GM12878 (cell line): Measurements from ENCODE around the gene SRCAP. TPM values are rescaled to one million over a fixed set of nuclear protein-coding genes. Genes with fewer than 3 reads are reported as not detected.

Experiments used
- ATAC-seq: fragments of 200-7000 bp; cut with Tn5 transposase; 3 replicates; pipeline ENCODE4 v1.9.1; 2020; ENCODE audit warnings: mild to moderate bottlenecking, moderate library complexity
- BruUV-seq: library from RNA; stranded (reverse); fragments of 400-500 nt; replicated peaks from 2 replicates; lab custom pipeline; 2021; lab: Mats Ljungman, UMichigan
- CTCF ChIA-PET: fragments of 300-600 bp; sonication (Branson Sonifier 250); formaldehyde crosslinking; extraction: SDS; loops from one replicate; lab custom pipeline; 2021; ENCODE audit warnings: inconsistent platforms; lab: Yijun Ruan, JAX
- POLR2A ChIA-PET: fragments of 350-600 bp; formaldehyde crosslinking; extraction: SDS; loops from one replicate; lab custom pipeline; 2021; ENCODE audit warnings: inconsistent platforms; lab: Charles Lee
- RAD21 ChIA-PET: fragments of 300-600 bp; sonication (Branson Sonifier 250); formaldehyde crosslinking; loops from one replicate; lab custom pipeline; 2023; ENCODE audit warnings: antibody characterized with exemption; ENCODE audit not compliant: unreplicated experiment; lab: Charles Lee
- SMC1A ChIA-PET: fragments of 300-600 bp; sonication (Branson Sonifier 250); formaldehyde crosslinking; loops from one replicate; lab custom pipeline; 2023; ENCODE audit not compliant: unreplicated experiment, uncharacterized antibody; lab: Charles Lee
- DNase-seq: peaks from one replicate; pipeline ENCODE4 v3.0.0-alpha.2; 2011; ENCODE audit warnings: low read depth, low spot score
- FAIRE-seq: peaks from 3 replicates; lab custom pipeline; 2011; peaks lifted over from hg19 to GRCh38; lab: Jason Lieb, UNC
- H2AFZ ChIP-seq: 2 replicates; pipeline ENCODE4 v1.6.0; 2011; ENCODE audit warnings: low read depth, low read length, control low read depth; ENCODE audit not compliant: control insufficient read depth
- H3K27ac ChIP-seq: 2 replicates; pipeline ENCODE4 v1.5.1; 2011; ENCODE audit warnings: control low read depth; ENCODE audit not compliant: control insufficient read depth, insufficient read depth
- H3K27me3 ChIP-seq, 2 experiments: replicated peaks in 1 of 2; 2 replicates each; pipeline versions ENCODE4 v1.6.0 to v1.6.1; 2011; ENCODE audit warnings: low read length in 1 of 2; ENCODE audit not compliant: control insufficient read depth in 2 of 2, insufficient read depth in 2 of 2
- H3K36me3 ChIP-seq, 2 experiments: 2 replicates each; pipeline ENCODE4 v1.5.1; 2011; ENCODE audit warnings: low read length in 1 of 2; ENCODE audit not compliant: control insufficient read depth in 2 of 2, insufficient read depth in 2 of 2
- H3K4me1 ChIP-seq: 2 replicates; pipeline ENCODE4 v1.6.1; 2011; ENCODE audit warnings: mild to moderate bottlenecking, low read length, moderate library complexity, mixed read lengths; ENCODE audit not compliant: control insufficient read depth, insufficient read depth
- H3K4me2 ChIP-seq: 2 replicates; pipeline ENCODE4 v1.6.0; 2011; ENCODE audit warnings: control low read depth; ENCODE audit not compliant: control insufficient read depth, insufficient read depth
- H3K4me3 ChIP-seq: fragments of 200-600 bp; sonication (generic); 2 replicates; pipeline ENCODE4 v1.5.1; 2016
- H3K79me2 ChIP-seq: 2 replicates; pipeline ENCODE4 v1.6.0; 2011; ENCODE audit warnings: low read length; ENCODE audit not compliant: control insufficient read depth, insufficient read depth
- H3K9ac ChIP-seq: 2 replicates; pipeline ENCODE4 v1.8.0; 2011; ENCODE audit warnings: low read length, control low read depth, mixed read lengths; ENCODE audit not compliant: control insufficient read depth, insufficient read depth
- H3K9me3 ChIP-seq: replicated peaks from 3 replicates; pipeline ENCODE4 v1.5.1; 2011; ENCODE audit warnings: mild to moderate bottlenecking, low read length; ENCODE audit not compliant: control insufficient read depth, insufficient read depth
- H4K20me1 ChIP-seq: 2 replicates; pipeline ENCODE4 v1.6.0; 2011; ENCODE audit not compliant: control insufficient read depth, insufficient read depth
- BHLHE40 ChIP-seq, 2 experiments: fragments of 450-650 bp in 1 of 2; IDR thresholded peaks; 2 replicates each; pipeline ENCODE4 v1.6.1; 2011 to 2017; ENCODE audit warnings: low read depth in 2 of 2, borderline replicate concordance in 1 of 2, improper control_type of control experiment in 1 of 2, low read length in 1 of 2, mild to moderate bottlenecking in 1 of 2
- BRCA1 ChIP-seq: IDR thresholded peaks from 2 replicates; pipeline ENCODE4 v1.6.1; 2011; ENCODE audit warnings: low read depth, low read length, improper control_type of control experiment
- NFXL1 ChIP-seq: fragments of 450-650 bp; IDR thresholded peaks from 2 replicates; pipeline ENCODE4 v1.6.1; 2017; ENCODE audit warnings: antibody characterized with exemption, mild to moderate bottlenecking, borderline replicate concordance
- NR2F1 ChIP-seq: fragments of 450-650 bp; conservative IDR thresholded peaks from 2 replicates; pipeline ENCODE4 v1.6.1; 2017; ENCODE audit warnings: mild to moderate bottlenecking
- POLR2AphosphoS2 ChIP-seq: IDR thresholded peaks from 2 replicates; pipeline ENCODE4 v1.6.1; 2011; ENCODE audit warnings: low read depth, mild to moderate bottlenecking, low read length, improper control_type of control experiment, moderate library complexity
- RELA ChIP-seq: fragments of 450-650 bp; IDR thresholded peaks from 2 replicates; pipeline ENCODE4 v1.8.0; 2014; ENCODE audit warnings: borderline replicate concordance; ENCODE audit not compliant: partially characterized antibody
- SMARCA5 ChIP-seq: fragments of 450-650 bp; IDR thresholded peaks from 2 replicates; pipeline ENCODE4 v1.6.1; 2017; ENCODE audit warnings: mild to moderate bottlenecking
- ZNF24 ChIP-seq: fragments of 450-650 bp; IDR thresholded peaks from 2 replicates; pipeline ENCODE4 v1.6.1; 2017; ENCODE audit warnings: antibody characterized with exemption, mild to moderate bottlenecking
- ZNF592 ChIP-seq: fragments of 450-650 bp; IDR thresholded peaks from 2 replicates; pipeline ENCODE4 v1.6.1; 2017; ENCODE audit warnings: mild to moderate bottlenecking, moderate library complexity
- ZNF687 ChIP-seq: fragments of 450-650 bp; IDR thresholded peaks from 2 replicates; pipeline ENCODE4 v1.6.1; 2017; ENCODE audit warnings: mild to moderate bottlenecking, moderate library complexity
- WGBS: methylation state at CpG from one replicate; pipeline ENCODE4 v1.1.6; 2016; ENCODE audit warnings: low lambda C conversion rate; ENCODE audit not compliant: insufficient replicate concordance, insufficient coverage; ENCODE audit errors: missing lambda C conversion rate; 5-methylcytosine and 5-hydroxymethylcytosine counted together
- in situ Hi-C: fragments of 300-500 bp; cut with MboI; formaldehyde crosslinking; loops from 9 replicates; pipeline ENCODE4 v1.14.3; 2018; ENCODE audit warnings: mixed read lengths
- intact Hi-C: fragments of 100-400 bp; cut with micrococcal nuclease; formaldehyde crosslinking; loops from one replicate; pipeline ENCODE4 v1.14.2; 2022; ENCODE audit not compliant: unreplicated experiment
- polyA plus RNA-seq, 11 experiments: library from polyadenylated mRNA; depleted of rRNA in 4 of 11; unstranded in 6 of 11; stranded (reverse) in 5 of 11; fragments of >200 nt; fragmentation: Nextera tagmentation in 4 of 11; fragmentation: Illumina TruSeq in 1 of 11; extraction: Ambion mirVana in 4 of 11; extraction: Trizol in 1 of 11; gene quantifications; 1 replicate in 1 of 11; 2 replicates in 10 of 11; pipeline versions ENCODE4 v1.2.1 to v1.2.3, GENCODE V29; 2011 to 2016; ENCODE audit warnings: inconsistent platforms in 2 of 11, missing spikeins in 2 of 11, low read depth in 1 of 11
- total RNA-seq, 4 experiments: library from RNA; depleted of rRNA in 3 of 4; stranded (reverse); fragments of >200 nt in 3 of 4; fragmentation: Illumina TruSeq in 1 of 4; extraction: Trizol in 1 of 4; gene quantifications; 2 replicates each; pipeline versions ENCODE4 v1.2.1 to v1.2.3, GENCODE V29; 2013 to 2021

Gene SRCAP
- total and polyA plus RNA-seq, 10 of the 15 experiments (the other 5 are each of a cell fraction or from before 2014, with no cell fraction given): 0.24 to 58.4 (median 11.6) TPM

- Histone ChIP-seq H3K36me3 (peaks cover 20 to 36% of the 10 kb centered on the region in 2 experiments), H3K27ac (peak overlapping the region; percentile 98), H3K4me1 (peaks cover 22% of the 10 kb centered on the region), H3K9ac (peak overlapping the region; percentile 90), H3K9me3 (no peaks in the 10 kb centered on the region; the same call in 2 of the 3 replicates), H3K79me2 (peaks cover 47% of the 10 kb centered on the region), H3K27me3 (no peaks in the 10 kb centered on the region), H2AFZ (peak overlapping the region; percentile 63), H3K4me3 (peak overlapping the region; percentile 89), H4K20me1 (0 out of 2 replicates have a peak, but pooled peaks cover 4% of the 10 kb centered on the region), H3K4me2 (peak overlapping the region; percentile 51; the same call in 1 of the 2 replicates)
- ATAC-seq: peak; percentile 28
- intact Hi-C loops (loop anchor here (1.0 to 10.0 kb wide), 6 partner anchors 9 to 266 kb away; partner anchors contain the start of genes BCL7C, CFAP119, CTF1 and FBXL19), in situ Hi-C loops (loop anchor here (25.0 kb wide), 1 partner anchor 1228 kb away; no protein-coding TSS in a partner anchor)
- RAD21 ChIA-PET: interaction anchor here (0.8 to 4.4 kb wide), 14 partner anchors 8 to 249 kb away, joined by 3 to 64 read pairs (median 4); partner anchors contain the start of genes DCTPP1, PHKG2, PRR14 and SRCAP
- no peak for FAIRE-seq
- SMC1A ChIA-PET: interaction anchor here (0.6 to 4.6 kb wide), 11 partner anchors 9 to 221 kb away, joined by 3 to 80 read pairs (median 3); partner anchors contain the start of genes PRR14 and ZNF747
- WGBS: under 1% methylated on average over 63 of the region's 64 CpGs
- CTCF ChIA-PET: interaction anchor here (0.5 to 4.8 kb wide), 13 partner anchors 9 to 474 kb away, joined by 3 to 61 read pairs (median 6); partner anchors contain the start of genes DCTPP1, PRR14 and TBC1D10B
- BruUV-seq: TSS peak; percentile 72
- POLR2A ChIA-PET: interaction anchor here (0.6 to 4.8 kb wide), 15 partner anchors 8 to 516 kb away, joined by 3 to 36 read pairs (median 5); partner anchors contain the start of genes DCTPP1, PRR14, SEPHS2 and SRCAP
- peak; percentile 90 for DNase-seq
- peak; percentile 34; the same call in 1 of the 2 replicates for TF ChIP-seq ZNF592
- peak; percentile 74 for TF ChIP-seq NR2F1
- no peak for TF ChIP-seq NFXL1
- TF ChIP-seq ZNF24: 0 out of 2 replicates have a peak, but pooled peaks have one; percentile 29
- peak; percentile 20; the same call in 1 of the 2 replicates for TF ChIP-seq POLR2AphosphoS2
- TF ChIP-seq BRCA1: peak; percentile 28; the same call in 1 of the 2 replicates
- TF ChIP-seq BHLHE40 (IDR thresholded peaks at IDR 0.05; ENCODE audit: borderline replicate concordance in 1 of 2, low read depth in 2 of 2, low read length in 1 of 2): peak in 1 of 2 experiments; percentile 31; a peak in 1 of 4 replicates
- TF ChIP-seq SMARCA5: peak; percentile 76
- TF ChIP-seq RELA: peak; percentile 16
- peak; percentile 57; the same call in 1 of the 2 replicates for TF ChIP-seq ZNF687
Measured at GRCh38 chr16:30658731-30659506, 40.1 kb upstream of the SRCAP start.
